ENCODE measurements around the gene C2CD2L. TPM values are rescaled to one million over a fixed set of nuclear protein-coding genes. Genes with fewer than 3 reads are reported as not detected.

The C2CD2L gene
- total RNA-seq, 1 donor from 2014 or later, result 12.1 TPM

GRCh38 chr11:119108146-119108856, 1.2 kb downstream of the C2CD2L start:
- Mint-ChIP-seq H3K36me3 (ENCODE audit: low read depth) (peaks cover 9% of the 10 kb centered on the region), H3K9me3 (ENCODE audit: low read depth) (no peaks in the 10 kb centered on the region), H3K4me3 (ENCODE audit: unreplicated experiment) (peak overlapping the region; percentile 80), H3K27me3 (ENCODE audit: low read depth) (no peaks in the 10 kb centered on the region), H3K4me1 (ENCODE audit: low read depth) (peaks cover 32% of the 10 kb centered on the region), H3K27ac (ENCODE audit: unreplicated experiment) (peak overlapping the region; percentile 41)
- TF ChIP-seq CTCF (IDR thresholded peaks at IDR 0.05), result no peak
- DNase-seq (ENCODE audit: low spot score), result peak; percentile 50

- Mint-ChIP-seq H3K4me1 (ENCODE audit: low read depth) (peaks cover 30% of the 10 kb centered on the region), H3K4me3 (ENCODE audit: unreplicated experiment) (peak overlapping the region; percentile 80), H3K27ac (ENCODE audit: unreplicated experiment) (peak overlapping the region; percentile 25), H3K27me3 (ENCODE audit: low read depth) (no peaks in the 10 kb centered on the region), H3K9me3 (ENCODE audit: low read depth) (no peaks in the 10 kb centered on the region), H3K36me3 (ENCODE audit: low read depth) (peaks cover 12% of the 10 kb centered on the region)
- TF ChIP-seq CTCF (IDR thresholded peaks at IDR 0.05), result no peak
- DNase-seq (ENCODE audit: low spot score), result no peak
Measured at GRCh38 chr11:119108857-119109221, 1.7 kb downstream of the C2CD2L start.

GRCh38 chr11:119109843-119110242, 2.7 kb downstream of the C2CD2L start:
- H3K4me1 Mint-ChIP-seq (ENCODE audit: low read depth), result peaks cover 30% of the 10 kb centered on the region
- H3K36me3 Mint-ChIP-seq (ENCODE audit: low read depth), result peaks cover 12% of the 10 kb centered on the region
- no peaks in the 10 kb centered on the region for H3K27me3 Mint-ChIP-seq (ENCODE audit: low read depth)
- no peak for TF ChIP-seq CTCF (IDR thresholded peaks at IDR 0.05)
- no peak overlapping the region for H3K27ac Mint-ChIP-seq (ENCODE audit: unreplicated experiment)
- H3K4me3 Mint-ChIP-seq (ENCODE audit: unreplicated experiment), result no peak overlapping the region
- H3K9me3 Mint-ChIP-seq (ENCODE audit: low read depth), result no peaks in the 10 kb centered on the region
- peak; percentile 50 for DNase-seq (ENCODE audit: low spot score)

GRCh38 chr11:119110439-119110838, 3.3 kb downstream of the C2CD2L start:
- Mint-ChIP-seq H3K27me3 (ENCODE audit: low read depth) (no peaks in the 10 kb centered on the region), H3K4me1 (ENCODE audit: low read depth) (peaks cover 30% of the 10 kb centered on the region), H3K36me3 (ENCODE audit: low read depth) (peaks cover 15% of the 10 kb centered on the region), H3K27ac (ENCODE audit: unreplicated experiment) (no peak overlapping the region), H3K4me3 (ENCODE audit: unreplicated experiment) (no peak overlapping the region), H3K9me3 (ENCODE audit: low read depth) (no peaks in the 10 kb centered on the region)
- no peak for DNase-seq (ENCODE audit: low spot score)
- no peak for TF ChIP-seq CTCF (IDR thresholded peaks at IDR 0.05)

GRCh38 chr11:119111361-119111925, 4.3 kb downstream of the C2CD2L start:
- Mint-ChIP-seq H3K36me3 (ENCODE audit: low read depth) (peaks cover 17% of the 10 kb centered on the region), H3K27ac (ENCODE audit: unreplicated experiment) (no peak overlapping the region), H3K4me3 (ENCODE audit: unreplicated experiment) (no peak overlapping the region), H3K4me1 (ENCODE audit: low read depth) (peaks cover 23% of the 10 kb centered on the region), H3K27me3 (ENCODE audit: low read depth) (no peaks in the 10 kb centered on the region), H3K9me3 (ENCODE audit: low read depth) (no peaks in the 10 kb centered on the region)
- no peak for TF ChIP-seq CTCF (IDR thresholded peaks at IDR 0.05)
- no peak for DNase-seq (ENCODE audit: low spot score)

Measured in chondrocyte (in vitro differentiated cells).